Measurements from ENCODE around the gene EDRF1.

EDRF1 gene

DNA sequence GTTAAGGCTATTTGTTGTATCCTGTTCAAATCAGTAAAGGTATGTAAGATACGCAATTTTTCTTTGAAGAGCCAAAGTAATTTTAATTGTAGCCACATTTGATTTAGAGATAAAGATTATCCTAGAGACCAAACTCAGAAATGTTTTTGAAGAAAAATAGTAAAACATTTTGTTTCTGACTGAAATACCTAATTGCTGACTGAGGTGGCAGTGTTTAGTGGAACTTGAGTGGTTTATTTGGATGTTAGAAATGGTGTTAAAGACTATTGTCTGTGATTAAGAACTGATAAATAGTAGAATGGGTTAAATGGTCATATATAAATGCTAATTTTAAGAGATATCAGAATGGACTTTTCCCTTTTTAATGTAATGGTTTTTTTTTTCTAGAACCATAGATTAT lies 15.3 kb downstream of the EDRF1 start:
- H3K36me3 Mint-ChIP-seq (ENCODE audit: low read depth): peaks cover 93% of the 10 kb centered on the region
- no peaks in the 10 kb centered on the region for H3K9me3 Mint-ChIP-seq
- no peak overlapping the region for H3K27ac Mint-ChIP-seq
- no peaks in the 10 kb centered on the region for H3K27me3 Mint-ChIP-seq
- H3K4me1 Mint-ChIP-seq (ENCODE audit: low read depth): no peaks in the 10 kb centered on the region
- no peak overlapping the region for H3K4me3 Mint-ChIP-seq

DNA sequence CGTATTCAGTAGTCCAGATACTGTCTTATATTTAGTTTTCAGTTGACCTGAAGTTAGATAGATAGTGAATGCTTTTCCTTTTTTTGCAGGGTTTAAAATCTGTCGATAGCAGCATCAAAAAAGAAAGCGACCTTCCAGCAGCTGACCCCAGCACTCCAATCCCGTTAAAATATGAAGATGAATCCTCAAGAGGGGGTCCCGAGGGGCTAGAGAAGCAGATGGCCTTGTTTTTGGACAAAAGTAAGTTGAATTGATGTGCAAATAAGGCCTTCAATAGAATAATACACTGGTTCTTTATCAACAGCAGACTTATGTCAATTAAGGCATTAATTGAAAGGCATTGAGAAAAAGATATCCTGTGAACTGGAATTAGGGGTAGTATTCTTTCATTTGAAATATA lies 18.7 kb downstream of the EDRF1 start:
- Mint-ChIP-seq H3K36me3 (ENCODE audit: low read depth) (peaks cover 88% of the 10 kb centered on the region), H3K9me3 (no peaks in the 10 kb centered on the region)

DNA sequence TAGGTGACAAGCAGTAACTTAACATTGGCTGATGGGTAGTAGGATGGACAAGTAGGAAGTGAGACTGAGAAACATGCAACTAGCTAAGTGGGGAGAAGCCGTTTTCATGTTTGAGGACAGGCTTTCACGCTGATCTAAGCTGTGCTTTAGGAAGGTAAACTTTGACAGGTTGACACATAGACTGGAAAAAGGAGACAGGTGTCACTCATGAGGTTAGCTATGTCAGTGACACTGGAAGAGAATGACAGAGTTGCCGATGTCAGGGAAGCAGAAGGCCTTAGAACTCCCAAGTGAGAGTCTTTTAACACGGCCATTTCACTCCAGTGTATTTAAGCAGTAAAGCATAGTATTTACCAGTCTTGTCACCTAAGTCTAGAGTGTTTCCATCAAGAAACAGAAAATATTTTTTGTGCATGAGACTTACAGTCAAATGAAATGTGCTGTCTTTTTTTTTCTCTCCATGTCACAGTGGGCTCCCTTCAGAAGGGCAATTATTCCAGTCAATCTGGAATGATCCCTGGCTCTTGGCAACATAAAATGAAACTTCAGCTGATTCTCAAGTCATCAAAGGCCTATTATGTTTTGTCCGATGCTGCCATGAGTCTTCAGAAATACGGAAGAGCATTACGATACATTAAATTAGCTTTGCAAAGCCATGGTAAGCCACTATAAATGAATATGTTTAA lies 20.6 kb downstream of the EDRF1 start:
- no peaks in the 10 kb centered on the region for H3K9me3 Mint-ChIP-seq
- no peaks in the 10 kb centered on the region for H3K4me1 Mint-ChIP-seq (ENCODE audit: low read depth)
- no peak overlapping the region for H3K27ac Mint-ChIP-seq
- peaks cover 92% of the 10 kb centered on the region for H3K36me3 Mint-ChIP-seq (ENCODE audit: low read depth)
- H3K4me3 Mint-ChIP-seq: no peak overlapping the region
- H3K27me3 Mint-ChIP-seq: no peaks in the 10 kb centered on the region

More for the DNA sequence above, 18.7 kb downstream of the EDRF1 start:
- Mint-ChIP-seq H3K4me3 (no peak overlapping the region), H3K27ac (no peak overlapping the region), H3K27me3 (no peaks in the 10 kb centered on the region), H3K4me1 (ENCODE audit: low read depth) (no peaks in the 10 kb centered on the region)

DNA sequence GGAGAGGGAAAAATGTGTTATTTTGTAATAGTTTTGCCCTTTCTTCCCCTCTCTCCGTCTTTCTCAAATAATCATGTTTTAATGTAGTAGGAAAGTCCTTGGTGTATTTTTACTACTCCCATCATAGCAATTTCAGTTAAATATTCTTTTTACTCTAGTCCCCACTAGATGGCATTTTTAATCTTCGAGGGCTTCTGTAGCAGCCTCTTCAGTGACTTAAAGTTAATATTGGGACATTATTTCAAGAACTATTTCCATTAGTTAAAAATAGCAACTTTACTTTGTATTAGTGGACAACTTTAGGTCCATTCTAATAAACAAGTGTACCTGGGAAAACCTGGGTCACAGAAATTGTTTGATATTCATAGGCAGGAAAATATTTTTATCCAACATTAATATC lies 23.0 kb downstream of the EDRF1 start:
- no peaks in the 10 kb centered on the region for H3K9me3 Mint-ChIP-seq
- H3K27ac Mint-ChIP-seq: no peak overlapping the region
- H3K27me3 Mint-ChIP-seq: no peaks in the 10 kb centered on the region
- no peaks in the 10 kb centered on the region for H3K4me1 Mint-ChIP-seq (ENCODE audit: low read depth)
- peaks cover 88% of the 10 kb centered on the region for H3K36me3 Mint-ChIP-seq (ENCODE audit: low read depth)
- H3K4me3 Mint-ChIP-seq: no peak overlapping the region

DNA sequence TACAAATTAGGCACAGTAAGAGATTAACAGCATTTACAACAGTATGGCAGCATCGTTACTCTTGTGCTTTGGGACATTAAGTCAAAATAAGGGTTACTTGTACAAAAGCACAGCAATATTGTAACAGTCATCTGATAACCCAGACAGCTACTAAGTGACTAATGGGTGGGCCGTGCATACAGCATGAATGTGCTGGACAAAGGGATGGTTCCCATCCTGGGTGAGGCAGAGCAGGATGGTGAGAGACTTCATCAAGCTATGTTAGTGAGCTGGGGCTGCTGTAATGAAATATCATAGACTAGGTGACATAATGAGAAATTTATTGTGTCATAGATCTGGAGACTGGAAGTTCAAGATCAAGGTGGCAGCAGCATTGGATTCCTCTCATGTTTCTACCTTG lies 25.4 kb downstream of the EDRF1 start:
- H3K27ac Mint-ChIP-seq: no peak overlapping the region
- no peaks in the 10 kb centered on the region for H3K27me3 Mint-ChIP-seq
- H3K4me3 Mint-ChIP-seq: no peak overlapping the region
- H3K9me3 Mint-ChIP-seq: no peaks in the 10 kb centered on the region
- no peaks in the 10 kb centered on the region for H3K4me1 Mint-ChIP-seq (ENCODE audit: low read depth)
- H3K36me3 Mint-ChIP-seq (ENCODE audit: low read depth): peaks cover 88% of the 10 kb centered on the region

DNA sequence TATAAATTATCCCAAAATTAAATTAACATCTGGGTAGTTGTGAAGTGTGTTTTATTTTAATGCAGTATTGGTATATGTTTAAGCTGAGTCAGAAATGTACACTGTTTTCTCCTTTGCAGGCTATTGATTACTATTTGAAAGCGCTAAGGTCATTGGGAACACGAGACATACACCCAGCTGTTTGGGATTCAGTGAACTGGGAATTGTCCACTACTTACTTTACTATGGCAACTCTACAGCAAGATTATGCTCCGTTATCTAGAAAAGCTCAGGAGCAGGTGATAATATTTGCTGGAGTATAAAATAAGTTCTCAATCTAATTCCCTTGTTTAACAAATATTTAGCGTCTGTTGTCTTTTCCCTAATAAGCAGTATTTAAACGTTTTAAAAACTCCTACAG lies 27.9 kb downstream of the EDRF1 start:
- Mint-ChIP-seq H3K27ac (no peak overlapping the region), H3K27me3 (no peaks in the 10 kb centered on the region), H3K36me3 (ENCODE audit: low read depth) (peaks cover 88% of the 10 kb centered on the region), H3K9me3 (no peaks in the 10 kb centered on the region), H3K4me3 (no peak overlapping the region), H3K4me1 (ENCODE audit: low read depth) (no peaks in the 10 kb centered on the region)

DNA sequence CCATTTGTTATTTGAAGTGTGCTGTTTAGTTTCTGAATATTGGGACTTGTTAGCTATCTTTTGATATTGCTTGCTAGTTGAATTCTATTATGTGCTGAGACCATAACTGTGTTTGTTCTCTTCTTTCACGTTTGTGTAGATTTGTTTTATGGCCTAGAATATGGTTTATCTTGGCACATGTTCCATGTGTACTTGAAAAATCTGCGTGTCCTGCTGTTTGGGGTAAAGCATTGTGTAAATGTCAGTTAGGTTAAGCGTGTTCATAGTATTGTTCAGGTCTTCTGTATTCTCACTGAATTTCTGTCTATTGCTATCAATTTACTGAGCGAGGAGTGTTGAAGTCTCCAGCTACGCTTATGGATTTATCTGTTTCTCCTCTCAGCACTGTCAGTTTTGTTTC lies 36.7 kb downstream of the EDRF1 start:
- H3K27ac Mint-ChIP-seq: no peak overlapping the region
- no peaks in the 10 kb centered on the region for H3K4me1 Mint-ChIP-seq (ENCODE audit: low read depth)
- H3K4me3 Mint-ChIP-seq: no peak overlapping the region
- peaks cover 75% of the 10 kb centered on the region for H3K36me3 Mint-ChIP-seq (ENCODE audit: low read depth)
- H3K9me3 Mint-ChIP-seq: no peaks in the 10 kb centered on the region
- no peaks in the 10 kb centered on the region for H3K27me3 Mint-ChIP-seq

DNA sequence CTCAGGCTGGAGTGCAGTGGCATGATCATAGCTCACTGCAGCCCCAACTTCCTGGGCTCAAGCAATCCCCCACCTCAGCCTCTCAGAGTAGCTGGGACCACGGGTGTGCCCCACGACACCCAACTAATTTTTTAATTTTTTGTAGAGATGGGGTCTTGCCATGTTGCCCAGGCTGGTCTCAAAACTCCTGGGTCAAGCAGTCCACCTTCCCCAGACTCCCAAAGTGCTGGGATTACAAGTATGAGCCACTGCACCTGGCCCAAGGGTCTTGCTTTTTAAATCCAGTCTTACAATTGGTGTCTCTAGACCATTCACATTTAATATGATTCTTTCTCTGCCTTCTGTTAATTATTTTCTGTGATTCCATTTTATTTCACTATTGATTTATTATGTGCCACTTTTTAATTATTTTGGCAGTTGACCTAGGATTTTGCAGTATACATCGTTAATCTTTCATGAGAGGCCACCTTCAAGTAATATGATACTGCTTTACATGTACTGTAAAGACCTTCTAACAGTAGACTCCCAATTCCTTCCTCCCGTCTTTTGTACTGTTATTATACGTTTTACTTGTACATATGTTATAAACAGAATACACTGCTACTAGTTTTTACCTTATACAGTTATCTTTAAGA lies 37.5 kb downstream of the EDRF1 start:
- peaks cover 78% of the 10 kb centered on the region for H3K36me3 Mint-ChIP-seq (ENCODE audit: low read depth)
- no peak overlapping the region for H3K27ac Mint-ChIP-seq
- H3K27me3 Mint-ChIP-seq: no peaks in the 10 kb centered on the region
- no peak overlapping the region for H3K4me3 Mint-ChIP-seq
- H3K4me1 Mint-ChIP-seq (ENCODE audit: low read depth): no peaks in the 10 kb centered on the region
- no peaks in the 10 kb centered on the region for H3K9me3 Mint-ChIP-seq

DNA sequence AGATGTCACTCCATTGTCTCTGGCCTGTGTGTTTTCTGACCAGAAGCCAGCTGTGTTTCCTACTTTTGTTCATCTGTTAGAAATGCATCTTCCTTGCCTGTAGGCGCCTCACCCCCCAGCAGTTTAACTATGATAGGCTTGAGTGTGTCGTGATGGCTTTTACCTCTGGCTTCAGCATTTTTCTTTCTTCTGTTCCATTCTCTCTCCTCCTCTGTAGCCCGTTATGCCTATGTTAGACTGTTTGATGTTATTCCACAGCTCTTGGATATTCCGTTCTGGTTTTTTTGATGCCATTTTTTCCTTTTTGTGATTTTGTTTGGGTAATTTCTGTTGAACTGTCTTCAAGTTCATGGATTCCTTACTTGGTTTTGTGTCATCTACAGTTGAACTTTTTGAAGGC lies 38.2 kb downstream of the EDRF1 start:
- H3K4me1 Mint-ChIP-seq (ENCODE audit: low read depth): no peaks in the 10 kb centered on the region
- H3K9me3 Mint-ChIP-seq: no peaks in the 10 kb centered on the region
- peaks cover 80% of the 10 kb centered on the region for H3K36me3 Mint-ChIP-seq (ENCODE audit: low read depth)
- peak overlapping the region; percentile 61 for H3K27ac Mint-ChIP-seq
- H3K4me3 Mint-ChIP-seq: no peak overlapping the region
- H3K27me3 Mint-ChIP-seq: no peaks in the 10 kb centered on the region

DNA sequence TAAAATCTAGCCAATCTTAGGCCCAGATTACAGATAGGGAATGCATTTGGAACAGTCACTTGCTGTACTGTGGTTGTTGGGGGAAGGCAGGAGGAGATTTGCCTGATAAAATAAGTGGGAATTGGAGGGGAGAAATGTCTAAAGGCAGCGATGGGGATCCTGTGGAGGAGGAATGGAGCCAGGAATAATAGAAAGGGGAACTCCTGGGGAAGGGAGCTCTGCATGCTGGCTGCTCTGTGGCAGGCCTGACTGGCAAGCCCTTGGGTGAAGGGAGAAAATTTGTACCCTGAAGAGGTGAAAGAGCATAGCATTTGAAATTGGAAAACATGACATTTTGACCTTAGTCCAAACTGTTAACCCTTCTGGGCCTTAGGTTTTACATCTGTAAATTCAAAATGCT lies 42.5 kb downstream of the EDRF1 start:
- Mint-ChIP-seq H3K27ac (no peak overlapping the region), H3K9me3 (no peaks in the 10 kb centered on the region), H3K36me3 (ENCODE audit: low read depth) (peaks cover 84% of the 10 kb centered on the region), H3K4me3 (no peak overlapping the region), H3K4me1 (ENCODE audit: low read depth) (no peaks in the 10 kb centered on the region), H3K27me3 (no peaks in the 10 kb centered on the region)

DNA sequence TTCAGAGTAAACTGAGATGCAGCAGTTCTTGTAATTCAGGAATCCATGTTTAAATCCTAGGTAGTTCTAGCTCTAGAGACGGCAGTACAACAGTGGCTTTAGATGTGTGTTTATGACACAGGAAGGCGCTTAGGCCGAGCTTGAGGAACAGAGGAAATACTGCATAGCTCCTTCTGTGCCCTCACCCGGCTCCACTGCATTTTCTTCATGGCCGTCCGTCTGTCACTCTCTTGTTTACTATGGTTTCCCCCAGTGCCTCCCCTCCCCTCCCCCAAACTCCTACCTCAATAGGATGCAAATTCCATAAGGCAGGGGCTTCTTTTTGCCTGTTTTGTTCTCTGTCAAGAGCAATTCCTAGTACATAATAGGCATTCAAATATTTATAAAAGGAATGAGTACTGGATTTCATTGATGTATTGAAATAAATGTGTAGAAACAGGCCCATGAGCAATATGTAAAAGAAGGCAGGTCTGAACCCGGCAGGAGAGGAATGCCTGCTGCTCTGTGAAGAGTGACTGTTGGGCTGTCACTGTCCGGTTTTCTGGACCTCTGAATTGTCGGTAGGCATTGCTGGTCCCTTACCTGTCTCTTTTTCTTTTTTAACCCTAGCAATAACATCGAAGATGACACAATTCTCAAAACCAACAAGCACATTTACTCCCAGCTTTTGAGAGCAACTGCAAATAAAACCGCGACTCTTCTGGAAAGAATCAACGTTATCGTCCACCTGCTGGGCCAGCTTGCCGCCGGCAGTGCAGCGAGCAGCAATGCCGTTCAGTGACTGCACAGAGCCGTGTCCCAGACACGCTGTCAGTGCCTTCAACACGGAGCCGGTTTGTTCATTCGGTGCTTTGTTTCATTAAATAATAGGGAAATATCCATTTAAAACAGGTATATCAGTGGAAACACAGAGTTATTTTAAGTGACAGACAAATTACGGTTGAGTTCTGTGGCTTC lies 43.5 kb downstream of the EDRF1 start:
- Mint-ChIP-seq H3K27me3 (no peaks in the 10 kb centered on the region), H3K4me1 (ENCODE audit: low read depth) (no peaks in the 10 kb centered on the region), H3K36me3 (ENCODE audit: low read depth) (peaks cover 79% of the 10 kb centered on the region), H3K4me3 (no peak overlapping the region), H3K27ac (no peak overlapping the region), H3K9me3 (no peaks in the 10 kb centered on the region)

DNA sequence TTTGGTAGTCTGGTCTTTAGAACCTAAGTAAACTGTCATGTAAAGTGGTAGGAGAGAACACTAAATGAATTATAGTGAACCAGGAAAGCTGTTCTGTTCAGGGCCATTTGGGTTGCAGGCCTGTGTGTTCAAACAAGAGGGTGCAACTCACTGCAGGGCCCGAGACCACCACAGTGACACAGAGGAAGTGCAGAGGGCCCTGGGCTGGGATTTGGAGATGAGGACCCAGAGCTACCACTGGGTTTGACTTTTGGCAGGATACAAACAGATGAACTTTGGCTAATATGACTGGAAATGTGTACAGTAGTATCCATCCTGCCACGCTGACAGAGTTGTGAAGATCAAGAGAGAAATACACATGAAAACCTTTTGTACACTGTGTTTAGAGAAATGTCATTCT lies 46.3 kb downstream of the EDRF1 start:
- Mint-ChIP-seq H3K4me1 (ENCODE audit: low read depth) (no peaks in the 10 kb centered on the region), H3K27me3 (no peaks in the 10 kb centered on the region), H3K36me3 (ENCODE audit: low read depth) (peaks cover 68% of the 10 kb centered on the region), H3K9me3 (no peaks in the 10 kb centered on the region), H3K4me3 (no peak overlapping the region), H3K27ac (no peak overlapping the region)

DNA sequence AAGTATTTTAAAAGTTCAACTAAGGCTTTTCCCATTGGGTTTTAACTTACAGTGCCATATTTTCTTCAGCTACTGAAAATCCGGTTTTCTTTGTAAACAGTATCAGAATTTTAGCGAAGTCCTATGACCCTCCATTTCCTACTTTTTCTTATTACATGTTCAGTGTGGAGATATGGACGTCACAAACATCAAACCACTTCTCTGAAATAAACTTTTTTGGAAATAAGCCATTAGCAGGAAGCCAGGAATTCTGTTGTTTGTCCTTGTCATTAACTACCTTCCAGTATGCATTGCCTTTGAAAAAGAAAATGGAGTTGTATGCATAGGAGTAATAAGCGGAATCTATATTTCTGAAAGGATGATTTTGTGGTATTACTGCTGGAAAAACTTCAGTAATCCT lies 47.0 kb downstream of the EDRF1 start:
- Mint-ChIP-seq H3K36me3 (ENCODE audit: low read depth) (peaks cover 64% of the 10 kb centered on the region), H3K27me3 (no peaks in the 10 kb centered on the region), H3K4me3 (no peak overlapping the region), H3K4me1 (ENCODE audit: low read depth) (no peaks in the 10 kb centered on the region), H3K9me3 (no peaks in the 10 kb centered on the region), H3K27ac (no peak overlapping the region)

DNA sequence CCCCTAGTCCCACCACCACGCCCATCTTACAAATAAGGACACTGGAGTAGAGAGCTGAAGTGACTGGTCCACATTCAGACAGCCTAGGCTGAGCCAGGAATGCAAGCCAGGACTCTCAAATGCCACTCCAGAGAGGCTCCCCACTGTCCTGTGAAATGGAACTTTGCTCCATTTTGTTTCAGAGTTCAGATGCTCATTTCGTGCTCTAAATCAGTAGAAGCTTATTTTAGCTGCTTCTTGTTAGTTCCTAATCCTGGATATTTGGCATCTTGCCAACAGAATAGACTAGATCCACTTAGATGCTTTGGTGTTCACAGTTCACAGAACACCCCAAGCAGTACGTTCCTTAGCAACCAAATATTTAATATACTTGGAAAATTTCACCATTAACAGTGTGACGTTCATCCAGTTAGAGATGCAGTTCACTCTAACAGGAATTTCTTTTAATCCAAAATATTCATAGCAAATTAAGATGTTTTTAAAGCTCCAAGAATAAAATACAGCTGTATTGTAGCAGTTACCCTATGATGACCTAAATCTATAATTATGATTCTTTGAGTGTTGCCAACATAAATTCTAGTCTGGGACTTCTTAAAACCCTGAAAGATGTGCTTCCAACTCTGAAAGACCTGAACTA lies 48.8 kb downstream of the EDRF1 start:
- Mint-ChIP-seq H3K27me3 (no peaks in the 10 kb centered on the region), H3K4me1 (ENCODE audit: low read depth) (no peaks in the 10 kb centered on the region), H3K4me3 (no peak overlapping the region), H3K27ac (no peak overlapping the region), H3K9me3 (no peaks in the 10 kb centered on the region), H3K36me3 (ENCODE audit: low read depth) (peaks cover 46% of the 10 kb centered on the region)

DNA sequence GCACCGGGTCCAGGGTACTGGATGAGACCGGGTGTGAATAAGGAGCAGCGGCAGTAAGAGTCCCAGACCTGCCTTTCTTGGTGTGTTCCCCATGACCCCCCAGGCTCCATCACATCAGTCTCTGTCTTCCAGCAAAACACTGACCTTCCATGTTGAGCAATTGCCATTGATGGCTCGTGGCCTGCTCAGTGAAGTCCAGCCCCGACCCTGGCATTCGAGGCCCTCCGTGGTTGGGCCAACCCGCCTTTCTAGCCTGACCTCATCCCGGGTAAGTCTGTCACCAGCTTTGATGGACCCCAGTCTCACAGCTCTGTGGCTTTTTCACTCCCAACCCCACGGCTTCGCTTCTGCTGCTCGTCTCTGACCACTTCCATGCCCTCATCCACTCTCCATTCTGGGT lies 49.7 kb downstream of the EDRF1 start:
- no peaks in the 10 kb centered on the region for H3K4me1 Mint-ChIP-seq (ENCODE audit: low read depth)
- no peak overlapping the region for H3K27ac Mint-ChIP-seq
- H3K36me3 Mint-ChIP-seq (ENCODE audit: low read depth): peaks cover 37% of the 10 kb centered on the region
- H3K27me3 Mint-ChIP-seq: no peaks in the 10 kb centered on the region
- H3K4me3 Mint-ChIP-seq: no peak overlapping the region
- H3K9me3 Mint-ChIP-seq: no peaks in the 10 kb centered on the region

Measured in stimulated activated naive CD8-positive, alpha-beta T cell treated with anti-CD3 and anti-CD28 coated beads, Interleukin-15, Interleukin-2, amounts not matched to agents 100 ng/mL and 50 ng/mL, for 24 hours (primary cell).